ENCODE measurements around the gene CAMSAP3.

CAMSAP3 gene

GRCh38 chr19:7595466-7596133 is at the start of gene CAMSAP3:
Gene CAMSAP3 (plus strand): TSS chr19:7595863. CDS start chr19:7596003, 140 bp downstream.
- H3K9me3 Mint-ChIP-seq: no peaks in the 10 kb centered on the region
- no peak within 1 kb of the TSS for H3K27ac Mint-ChIP-seq
- peak in 1 of 2 donors; percentile 49 for DNase-seq (ENCODE audit: low spot score in 2 of 2)
- peaks cover 36% of the 10 kb centered on the region for H3K27me3 Mint-ChIP-seq
- ATAC-seq (ENCODE audit: low read depth): peak; percentile 86
- H3K4me1 Mint-ChIP-seq: peaks cover 6% of the 10 kb centered on the region
- no peaks in the 10 kb centered on the region for H3K36me3 Mint-ChIP-seq
- H3K4me3 Mint-ChIP-seq: peak within 1 kb of the TSS; percentile 82

GRCh38 chr19:7545904-7546303 is 49.8 kb upstream of the CAMSAP3 start:
- Mint-ChIP-seq H3K4me3 (no peak overlapping the region), H3K27ac (peak overlapping the region; percentile 11), H3K27me3 (no peaks in the 10 kb centered on the region), H3K4me1 (peaks cover 18% of the 10 kb centered on the region), H3K9me3 (no peaks in the 10 kb centered on the region), H3K36me3 (peaks cover 24% of the 10 kb centered on the region)
- no peak for ATAC-seq (ENCODE audit: low read depth)
- DNase-seq (ENCODE audit: low spot score in 2 of 2): no peak

- no peaks in the 10 kb centered on the region for H3K27me3 Mint-ChIP-seq
- H3K27ac Mint-ChIP-seq: no peak overlapping the region
- no peak for ATAC-seq (ENCODE audit: low read depth)
- DNase-seq (ENCODE audit: low spot score in 2 of 2): no peak
- peaks cover 21% of the 10 kb centered on the region for H3K36me3 Mint-ChIP-seq
- no peak overlapping the region for H3K4me3 Mint-ChIP-seq
- no peaks in the 10 kb centered on the region for H3K9me3 Mint-ChIP-seq
- H3K4me1 Mint-ChIP-seq: peaks cover 18% of the 10 kb centered on the region
These were observed 48.5 kb upstream of the CAMSAP3 start for GRCh38 chr19:7547159-7547558.

- H3K9me3 Mint-ChIP-seq: no peaks in the 10 kb centered on the region
- DNase-seq (ENCODE audit: low spot score in 2 of 2) (no peak), ATAC-seq (ENCODE audit: low read depth) (no peak)
- H3K4me3 Mint-ChIP-seq: no peak overlapping the region
- H3K27me3 Mint-ChIP-seq: no peaks in the 10 kb centered on the region
- peaks cover 16% of the 10 kb centered on the region for H3K36me3 Mint-ChIP-seq
- no peak overlapping the region for H3K27ac Mint-ChIP-seq
- H3K4me1 Mint-ChIP-seq: peaks cover 14% of the 10 kb centered on the region
These were observed 46.1 kb upstream of the CAMSAP3 start for GRCh38 chr19:7549429-7550148.

- no peak for DNase-seq (ENCODE audit: low spot score in 2 of 2)
- ATAC-seq (ENCODE audit: low read depth): no peak
- Mint-ChIP-seq H3K4me3 (no peak overlapping the region), H3K27ac (no peak overlapping the region), H3K4me1 (peaks cover 9% of the 10 kb centered on the region), H3K27me3 (no peaks in the 10 kb centered on the region), H3K9me3 (no peaks in the 10 kb centered on the region), H3K36me3 (peaks cover 16% of the 10 kb centered on the region)
These were observed 45.4 kb upstream of the CAMSAP3 start for GRCh38 chr19:7550169-7550770.

- H3K4me3 Mint-ChIP-seq: no peak overlapping the region
- H3K4me1 Mint-ChIP-seq: peaks cover 4% of the 10 kb centered on the region
- no peaks in the 10 kb centered on the region for H3K27me3 Mint-ChIP-seq
- H3K36me3 Mint-ChIP-seq: peaks cover 14% of the 10 kb centered on the region
- DNase-seq (ENCODE audit: low spot score in 2 of 2) (no peak), ATAC-seq (ENCODE audit: low read depth) (peak; percentile 69)
- no peak overlapping the region for H3K27ac Mint-ChIP-seq
- no peaks in the 10 kb centered on the region for H3K9me3 Mint-ChIP-seq
These were observed 44.5 kb upstream of the CAMSAP3 start for GRCh38 chr19:7550987-7551761.

- H3K27ac Mint-ChIP-seq: no peak overlapping the region
- ATAC-seq (ENCODE audit: low read depth): no peak
- DNase-seq (ENCODE audit: low spot score in 2 of 2): no peak
- no peak overlapping the region for H3K4me3 Mint-ChIP-seq
- no peaks in the 10 kb centered on the region for H3K27me3 Mint-ChIP-seq
- H3K9me3 Mint-ChIP-seq: no peaks in the 10 kb centered on the region
- H3K36me3 Mint-ChIP-seq: peaks cover 22% of the 10 kb centered on the region
- H3K4me1 Mint-ChIP-seq: peaks cover 4% of the 10 kb centered on the region
These were observed 42.9 kb upstream of the CAMSAP3 start for GRCh38 chr19:7552781-7553180.

- peaks cover 4% of the 10 kb centered on the region for H3K4me1 Mint-ChIP-seq
- peaks cover 28% of the 10 kb centered on the region for H3K36me3 Mint-ChIP-seq
- H3K9me3 Mint-ChIP-seq: no peaks in the 10 kb centered on the region
- H3K27me3 Mint-ChIP-seq: no peaks in the 10 kb centered on the region
- H3K4me3 Mint-ChIP-seq: no peak overlapping the region
- ATAC-seq (ENCODE audit: low read depth) (no peak), DNase-seq (ENCODE audit: low spot score in 2 of 2) (no peak)
- H3K27ac Mint-ChIP-seq: no peak overlapping the region
These were observed 41.1 kb upstream of the CAMSAP3 start for GRCh38 chr19:7554565-7554964.

- H3K36me3 Mint-ChIP-seq: peaks cover 26% of the 10 kb centered on the region
- no peaks in the 10 kb centered on the region for H3K27me3 Mint-ChIP-seq
- no peaks in the 10 kb centered on the region for H3K9me3 Mint-ChIP-seq
- H3K4me1 Mint-ChIP-seq: peaks cover 4% of the 10 kb centered on the region
- H3K4me3 Mint-ChIP-seq: no peak overlapping the region
- ATAC-seq (ENCODE audit: low read depth) (peak; percentile 39), DNase-seq (ENCODE audit: low spot score in 2 of 2) (no peak)
- no peak overlapping the region for H3K27ac Mint-ChIP-seq
These were observed 40.4 kb upstream of the CAMSAP3 start for GRCh38 chr19:7554990-7555864.

GRCh38 chr19:7556696-7557315 is 38.9 kb upstream of the CAMSAP3 start:
- peaks cover 26% of the 10 kb centered on the region for H3K36me3 Mint-ChIP-seq
- ATAC-seq (ENCODE audit: low read depth) (no peak), DNase-seq (ENCODE audit: low spot score in 2 of 2) (no peak)
- no peak overlapping the region for H3K27ac Mint-ChIP-seq
- H3K4me3 Mint-ChIP-seq: no peak overlapping the region
- H3K9me3 Mint-ChIP-seq: no peaks in the 10 kb centered on the region
- no peaks in the 10 kb centered on the region for H3K27me3 Mint-ChIP-seq
- peaks cover 4% of the 10 kb centered on the region for H3K4me1 Mint-ChIP-seq

- DNase-seq (ENCODE audit: low spot score in 2 of 2): no peak
- Mint-ChIP-seq H3K4me1 (no peaks in the 10 kb centered on the region), H3K4me3 (no peak overlapping the region), H3K9me3 (peaks cover 3% of the 10 kb centered on the region), H3K27me3 (no peaks in the 10 kb centered on the region), H3K27ac (no peak overlapping the region), H3K36me3 (peaks cover 25% of the 10 kb centered on the region)
- ATAC-seq (ENCODE audit: low read depth): no peak
These were observed 37.0 kb upstream of the CAMSAP3 start for GRCh38 chr19:7558667-7559066.

- Mint-ChIP-seq H3K4me1 (no peaks in the 10 kb centered on the region), H3K27ac (no peak overlapping the region), H3K4me3 (no peak overlapping the region), H3K36me3 (peaks cover 25% of the 10 kb centered on the region), H3K27me3 (no peaks in the 10 kb centered on the region), H3K9me3 (peaks cover 3% of the 10 kb centered on the region)
- ATAC-seq (ENCODE audit: low read depth) (no peak), DNase-seq (ENCODE audit: low spot score in 2 of 2) (no peak)
These were observed 36.6 kb upstream of the CAMSAP3 start for GRCh38 chr19:7559102-7559501.

GRCh38 chr19:7560255-7560654 is 35.4 kb upstream of the CAMSAP3 start:
- no peak for ATAC-seq (ENCODE audit: low read depth)
- Mint-ChIP-seq H3K36me3 (peaks cover 25% of the 10 kb centered on the region), H3K9me3 (peaks cover 3% of the 10 kb centered on the region), H3K4me3 (no peak overlapping the region), H3K4me1 (no peaks in the 10 kb centered on the region), H3K27me3 (no peaks in the 10 kb centered on the region), H3K27ac (no peak overlapping the region)
- no peak for DNase-seq (ENCODE audit: low spot score in 2 of 2)
